ENCODE results near the gene GJA10.

GJA10 gene

GRCh38 chr6:89916136-89916920 is 22.1 kb downstream of the GJA10 start:
- H3K4me3 ChIP-seq (ENCODE audit: low read depth, low read length): no peak overlapping the region

GRCh38 chr6:89917216-89917615 is 22.9 kb downstream of the GJA10 start:
- H3K4me3 ChIP-seq (ENCODE audit: low read depth, low read length): no peak overlapping the region

- no peak overlapping the region for H3K4me3 ChIP-seq (ENCODE audit: low read depth, low read length)
Measured at GRCh38 chr6:89917801-89918366, 23.6 kb downstream of the GJA10 start.

- no peak overlapping the region for H3K4me3 ChIP-seq (ENCODE audit: low read depth, low read length)
Measured at GRCh38 chr6:89921197-89921596, 26.9 kb downstream of the GJA10 start.

GRCh38 chr6:89921691-89922090 is 27.4 kb downstream of the GJA10 start:
- H3K4me3 ChIP-seq (ENCODE audit: low read depth, low read length): no peak overlapping the region

- H3K4me3 ChIP-seq (ENCODE audit: low read depth, low read length): no peak overlapping the region
Measured at GRCh38 chr6:89924231-89924630, 30.0 kb downstream of the GJA10 start.

- no peak overlapping the region for H3K4me3 ChIP-seq (ENCODE audit: low read depth, low read length)
Measured at GRCh38 chr6:89925826-89926225, 31.6 kb downstream of the GJA10 start.

- H3K4me3 ChIP-seq (ENCODE audit: low read depth, low read length): no peak overlapping the region
Measured at GRCh38 chr6:89927264-89927663, 33.0 kb downstream of the GJA10 start.

GRCh38 chr6:89927791-89928550 is 33.7 kb downstream of the GJA10 start:
- H3K4me3 ChIP-seq (ENCODE audit: low read depth, low read length): no peak overlapping the region

- no peak overlapping the region for H3K4me3 ChIP-seq (ENCODE audit: low read depth, low read length)
Measured at GRCh38 chr6:89928604-89929003, 34.3 kb downstream of the GJA10 start.

GRCh38 chr6:89930789-89931188 is 36.5 kb downstream of the GJA10 start:
- H3K4me3 ChIP-seq (ENCODE audit: low read depth, low read length): no peak overlapping the region

GRCh38 chr6:89932245-89932802 is 38.1 kb downstream of the GJA10 start:
- H3K4me3 ChIP-seq (ENCODE audit: low read depth, low read length): no peak overlapping the region

- no peak overlapping the region for H3K4me3 ChIP-seq (ENCODE audit: low read depth, low read length)
Measured at GRCh38 chr6:89934685-89935366, 40.6 kb downstream of the GJA10 start.

- H3K4me3 ChIP-seq (ENCODE audit: low read depth, low read length): no peak overlapping the region
Measured at GRCh38 chr6:89936177-89936576, 41.9 kb downstream of the GJA10 start.

GRCh38 chr6:89938014-89938413 is 43.7 kb downstream of the GJA10 start:
- no peak overlapping the region for H3K4me3 ChIP-seq (ENCODE audit: low read depth, low read length)

GRCh38 chr6:89939144-89939543 is 44.9 kb downstream of the GJA10 start:
- H3K4me3 ChIP-seq (ENCODE audit: low read depth, low read length): no peak overlapping the region

- no peak overlapping the region for H3K4me3 ChIP-seq (ENCODE audit: low read depth, low read length)
Measured at GRCh38 chr6:89940225-89941027, 46.2 kb downstream of the GJA10 start.

GRCh38 chr6:89941031-89941762 is 46.9 kb downstream of the GJA10 start:
- H3K4me3 ChIP-seq (ENCODE audit: low read depth, low read length): no peak overlapping the region

- no peak overlapping the region for H3K4me3 ChIP-seq (ENCODE audit: low read depth, low read length)
Measured at GRCh38 chr6:89941763-89942497, 47.7 kb downstream of the GJA10 start.

Data from iPS-11a (cell line).